Dedifferentiated amniotic fluid mesenchymal stem cell (primary cell): Measurements from ENCODE around the gene TCTA.
A peak's percentile ranks its signal among the peaks of the same experiment; 100 is the strongest.
"Not testable (repeated sequence)": the region's sequence is repeated elsewhere in the genome, so short reads cannot be mapped to it uniquely, and the experiment has no call there.

ENCODE experiments used
- DNase-seq: peaks from one replicate; pipeline ENCODE4 v3.0.0-alpha.2; 2016; ENCODE audit errors: extremely low spot score

TCTA gene

GRCh38 chr3:49411968-49412631 is at the start of gene TCTA, which contains the start of gene RHOA:
Gene TCTA (plus strand): TSS chr3:49412423. CDS start chr3:49412427, 4 bp downstream.
Gene RHOA (minus strand): TSS chr3:49411976. CDS start chr3:49375589, 36,387 bp downstream.
- DNase-seq = peak; percentile 100

GRCh38 chr3:49362561-49362960 is 49.7 kb upstream of the TCTA start:
- DNase-seq = peak; percentile 30

GRCh38 chr3:49370585-49371290 is 41.5 kb upstream of the TCTA start:
- no peak for DNase-seq

GRCh38 chr3:49371946-49372345 is 40.3 kb upstream of the TCTA start:
- DNase-seq = no peak

GRCh38 chr3:49377483-49377882 is 34.7 kb upstream of the TCTA start:
- peak; percentile 31 for DNase-seq

- peak; percentile 77 for DNase-seq
Measured at GRCh38 chr3:49378249-49378895, 33.9 kb upstream of the TCTA start.

- DNase-seq = no peak
Measured at GRCh38 chr3:49383387-49383786, 28.8 kb upstream of the TCTA start.

GRCh38 chr3:49385617-49386016 is 26.6 kb upstream of the TCTA start:
- DNase-seq = no peak

- no peak for DNase-seq
Measured at GRCh38 chr3:49386056-49386756, 26.0 kb upstream of the TCTA start.

GRCh38 chr3:49387721-49388120 is 24.5 kb upstream of the TCTA start:
- DNase-seq = no peak

- DNase-seq = no peak
Measured at GRCh38 chr3:49388289-49388820, 23.9 kb upstream of the TCTA start.

GRCh38 chr3:49389297-49389696 is 22.9 kb upstream of the TCTA start:
- no peak for DNase-seq

GRCh38 chr3:49391310-49391709 is 20.9 kb upstream of the TCTA start:
- not testable (repeated sequence) for DNase-seq

- no peak for DNase-seq
Measured at GRCh38 chr3:49397470-49397869, 14.8 kb upstream of the TCTA start.

GRCh38 chr3:49399461-49399860 is 12.8 kb upstream of the TCTA start:
- no peak for DNase-seq

GRCh38 chr3:49401766-49402165 is 10.5 kb upstream of the TCTA start:
- DNase-seq = no peak

- no peak for DNase-seq
Measured at GRCh38 chr3:49403891-49404290, 8.3 kb upstream of the TCTA start.

GRCh38 chr3:49405570-49405969 is 6.7 kb upstream of the TCTA start:
- DNase-seq = not testable (repeated sequence)

- no peak for DNase-seq
Measured at GRCh38 chr3:49406571-49407565, 5.4 kb upstream of the TCTA start.

GRCh38 chr3:49410066-49410845 is 2.0 kb upstream of the TCTA start:
- no peak for DNase-seq
